Activated CD8-positive, alpha-beta memory T cell treated with anti-CD3 and anti-CD28 coated beads, Interleukin-2, amount 50 U/mL, for 1 hour (primary cell): ENCODE results near the gene RAB27A.
"Not testable (repeated sequence)": the region's sequence is repeated elsewhere in the genome, so short reads cannot be mapped to it uniquely, and the experiment has no call there.

Source experiments
- DNase-seq: peaks from one replicate; pipeline ENCODE4 v3.0.0-alpha.2; 2020; ENCODE audit errors: extremely low read depth

Gene RAB27A

GRCh38 chr15:55289746-55290527 is at the start of gene RAB27A:
RAB27A (minus strand) TSS chr15:55289813; CDS start chr15:55234934, 54,879 bp downstream.
- peak; percentile 55 for DNase-seq

- no peak for DNase-seq
Observed at GRCh38 chr15:55337160-55337559, 47.5 kb upstream of the RAB27A start.

GRCh38 chr15:55334997-55335396 is 45.4 kb upstream of the RAB27A start:
- no peak for DNase-seq

- DNase-seq: no peak
Observed at GRCh38 chr15:55334371-55334770, 44.8 kb upstream of the RAB27A start.

GRCh38 chr15:55327387-55327786 is 37.8 kb upstream of the RAB27A start:
- DNase-seq: no peak

- DNase-seq: no peak
Observed at GRCh38 chr15:55322467-55322866, 32.9 kb upstream of the RAB27A start.

GRCh38 chr15:55320963-55321362 is 31.4 kb upstream of the RAB27A start:
- no peak for DNase-seq

- DNase-seq: no peak
Observed at GRCh38 chr15:55320238-55320550, 30.6 kb upstream of the RAB27A start.

- no peak for DNase-seq
Observed at GRCh38 chr15:55319537-55320237, 30.1 kb upstream of the RAB27A start.

- peak; percentile 50 for DNase-seq
Observed at GRCh38 chr15:55318588-55319494, 29.2 kb upstream of the RAB27A start, which contains the start of the genes PIGB and PIGBOS1. PIGB (plus strand) TSS chr15:55319222; CDS start chr15:55319251, 29 bp downstream. PIGBOS1 (minus strand) TSS chr15:55319123; CDS start chr15:55317792, 1,331 bp downstream.

- not testable (repeated sequence) for DNase-seq
Observed at GRCh38 chr15:55302801-55303200, 13.2 kb upstream of the RAB27A start.

- DNase-seq: no peak
Observed at GRCh38 chr15:55297315-55297714, 7.7 kb upstream of the RAB27A start.

- DNase-seq: peak; percentile 58
Observed at GRCh38 chr15:55290528-55291057, 980 bp upstream of the RAB27A start.

- DNase-seq: no peak
Observed at GRCh38 chr15:55289011-55289745, 435 bp downstream of the RAB27A start.

- no peak for DNase-seq
Observed at GRCh38 chr15:55288006-55288717, 1.5 kb downstream of the RAB27A start.

GRCh38 chr15:55286442-55287189 is 3.0 kb downstream of the RAB27A start:
- not testable (repeated sequence) for DNase-seq

GRCh38 chr15:55284426-55284825 is 5.2 kb downstream of the RAB27A start:
- no peak for DNase-seq

GRCh38 chr15:55283379-55284147 is 6.0 kb downstream of the RAB27A start:
- no peak for DNase-seq

GRCh38 chr15:55282284-55282833 is 7.3 kb downstream of the RAB27A start:
- DNase-seq: no peak
